GM23338 (cell line): ENCODE data around the gene FAM117B. TPM values are rescaled to one million over a fixed set of nuclear protein-coding genes. Genes with fewer than 3 reads are reported as not detected.

Experiments
- ATAC-seq: fragments of 200-7000 bp; cut with Tn5 transposase; 3 replicates; pipeline ENCODE4 v1.9.1; 2020
- DNase-seq: peaks from one replicate; pipeline ENCODE4 v3.0.0-alpha.2; 2015; ENCODE audit warnings: low spot score
- H2AFZ ChIP-seq: fragments of 200-600 bp; sonication (generic); 2 replicates; pipeline ENCODE4 v1.8.0; 2016; ENCODE audit warnings: antibody characterized with exemption, mild to moderate bottlenecking, moderate library complexity
- H3F3A ChIP-seq: fragments of 200-600 bp; sonication (generic); replicated peaks from 2 replicates; pipeline ENCODE4 v1.8.0; 2017; ENCODE audit warnings: antibody characterized with exemption, mixed run types, low read depth
- H3K27ac ChIP-seq: fragments of 200-600 bp; sonication (generic); 2 replicates; pipeline ENCODE4 v1.6.1; 2016; ENCODE audit warnings: low read depth
- H3K27me3 ChIP-seq: fragments of 200-600 bp; sonication (generic); 2 replicates; pipeline ENCODE4 v1.8.0; 2016; ENCODE audit warnings: mild to moderate bottlenecking, mixed run types, moderate library complexity; ENCODE audit not compliant: insufficient read depth
- H3K36me3 ChIP-seq: fragments of 200-600 bp; sonication (generic); 2 replicates; pipeline ENCODE4 v1.8.0; 2016; ENCODE audit warnings: mild to moderate bottlenecking; ENCODE audit not compliant: insufficient read depth
- H3K4me1 ChIP-seq: fragments of 200-600 bp; sonication (generic); 2 replicates; pipeline ENCODE4 v1.8.0; 2016; ENCODE audit warnings: mild to moderate bottlenecking, moderate library complexity; ENCODE audit not compliant: insufficient read depth
- H3K4me2 ChIP-seq: fragments of 200-600 bp; sonication (generic); 2 replicates; pipeline ENCODE4 v1.7.1; 2017; ENCODE audit warnings: mixed run types
- H3K4me3 ChIP-seq: fragments of 200-600 bp; sonication (generic); 2 replicates; pipeline ENCODE4 v1.6.1; 2016; ENCODE audit warnings: mixed run types
- H3K79me2 ChIP-seq: fragments of 200-600 bp; sonication (generic); replicated peaks from 2 replicates; pipeline ENCODE4 v1.8.0; 2017; ENCODE audit warnings: mild to moderate bottlenecking; ENCODE audit not compliant: insufficient read depth
- H3K9me2 ChIP-seq: fragments of 200-600 bp; sonication (generic); 2 replicates; pipeline ENCODE4 v1.8.0; 2017; ENCODE audit not compliant: insufficient read depth
- H4K20me1 ChIP-seq: fragments of 200-600 bp; sonication (generic); replicated peaks from 2 replicates; pipeline ENCODE4 v1.8.0; 2017; ENCODE audit warnings: mild to moderate bottlenecking; ENCODE audit not compliant: insufficient read depth
- H3K27ac Mint-ChIP-seq: 2 replicates; pipeline ENCODE4 v1.8.0; 2020; ENCODE audit warnings: inconsistent platforms, mild to moderate bottlenecking, moderate library complexity, mixed read lengths
- H3K27me3 Mint-ChIP-seq: 3 replicates; pipeline ENCODE4 v1.8.0; 2022; ENCODE audit warnings: low read depth, mild to moderate bottlenecking, moderate library complexity, mixed read lengths, inconsistent platforms; ENCODE audit not compliant: insufficient read depth, poor library complexity
- H3K36me3 Mint-ChIP-seq: 3 replicates; pipeline ENCODE4 v1.8.0; 2021; ENCODE audit warnings: low read depth, mild to moderate bottlenecking, inconsistent platforms, moderate library complexity, mixed read lengths
- H3K4me1 Mint-ChIP-seq: 3 replicates; pipeline ENCODE4 v1.8.0; 2020; ENCODE audit warnings: mild to moderate bottlenecking, inconsistent platforms, mixed read lengths
- H3K4me3 Mint-ChIP-seq: 3 replicates; pipeline ENCODE4 v1.8.0; 2021; ENCODE audit warnings: moderate library complexity, mild to moderate bottlenecking, inconsistent platforms, mixed read lengths
- H3K9me3 Mint-ChIP-seq: 3 replicates; pipeline ENCODE4 v1.8.0; 2020; ENCODE audit warnings: moderate library complexity, mild to moderate bottlenecking, inconsistent platforms, mixed read lengths
- CREB1 ChIP-seq: fragments of 250-450 bp; sonication (Bioruptor Pico); IDR thresholded peaks from 2 replicates; pipeline ENCODE4 v1.5.0; 2020; ENCODE audit warnings: low read depth, mild to moderate bottlenecking, moderate library complexity
- EZH2 ChIP-seq: fragments of 200-600 bp; sonication (generic); IDR thresholded peaks from one replicate; pipeline ENCODE4 v1.8.0; 2017; ENCODE audit warnings: antibody characterized with exemption, mild to moderate bottlenecking, low read depth; ENCODE audit not compliant: unreplicated experiment
- EZH2phosphoT487 ChIP-seq: fragments of 200-600 bp; sonication (generic); IDR thresholded peaks from one replicate; pipeline ENCODE4 v1.8.1; 2018; ENCODE audit warnings: antibody characterized with exemption; ENCODE audit not compliant: unreplicated experiment
- JUNB ChIP-seq: IDR thresholded peaks from one replicate; pipeline ENCODE4 v1.6.1; 2016; ENCODE audit warnings: antibody characterized with exemption; ENCODE audit not compliant: unreplicated experiment
- NANOG ChIP-seq: IDR thresholded peaks from 2 replicates; pipeline ENCODE4 v1.6.1; 2016; ENCODE audit warnings: antibody characterized with exemption, borderline replicate concordance
- POLR2AphosphoS5 ChIP-seq: IDR thresholded peaks from 2 replicates; pipeline ENCODE4 v1.6.1; 2016; ENCODE audit warnings: antibody characterized with exemption, low read depth
- REST ChIP-seq: IDR thresholded peaks from one replicate; pipeline ENCODE4 v1.6.1; 2018; ENCODE audit warnings: antibody characterized with exemption; ENCODE audit not compliant: unreplicated experiment
- ZNF331 ChIP-seq: fragments of 250-450 bp; sonication (Bioruptor Pico); IDR thresholded peaks from 2 replicates; pipeline ENCODE4 v1.5.0; 2020; ENCODE audit warnings: low read depth, mild to moderate bottlenecking, moderate library complexity
- ZNF462 ChIP-seq: fragments of 250-450 bp; sonication (Bioruptor Pico); IDR thresholded peaks from 2 replicates; pipeline ENCODE4 v1.5.0; 2020; ENCODE audit warnings: mild to moderate bottlenecking, moderate library complexity
- polyA plus RNA-seq: library from polyadenylated mRNA; unstranded; fragments of >200 nt; fragmentation: Nextera tagmentation; extraction: Ambion mirVana; gene quantifications from 2 replicates; pipeline ENCODE4 v1.2.1, GENCODE V29; 2016
- total RNA-seq: library from RNA; depleted of rRNA; stranded (reverse); fragments of >200 nt; shearing (Covaris generic); gene quantifications from 2 replicates; pipeline ENCODE4 v1.2.3, GENCODE V29; 2014

Gene FAM117B
- total and polyA plus RNA-seq, 2 experiments from 2014 or later = 8.4 to 23.0 TPM

- TF ChIP-seq ZNF462 (CRISPR knock-in tag) (no peak), EZH2phosphoT487 (no peak), EZH2 (no peak), ZNF331 (CRISPR knock-in tag) (no peak), CREB1 (CRISPR knock-in tag) (no peak), NANOG (no peak)
Observed at GRCh38 chr2:202768273-202768672, 133.5 kb downstream of the FAM117B start (continued).

- no peaks in the 10 kb centered on the region for H3K79me2 ChIP-seq
- H3K4me2 ChIP-seq = peak overlapping the region; percentile 35; the same call in 1 of the 2 replicates
- Mint-ChIP-seq H3K36me3 (peaks cover 16% of the 10 kb centered on the region; the same call in 2 of the 3 replicates), H3K27me3 (no peaks in the 10 kb centered on the region), H3K9me3 (no peaks in the 10 kb centered on the region), H3K27ac (no peak overlapping the region), H3K4me3 (no peak overlapping the region), H3K4me1 (peaks cover 6% of the 10 kb centered on the region)
- no peak overlapping the region for H3K4me3 ChIP-seq
- H3K9me2 ChIP-seq = no peaks in the 10 kb centered on the region; the same call in 1 of the 2 replicates
- peaks cover 17% of the 10 kb centered on the region for H3K4me1 ChIP-seq
- ATAC-seq = no peak
- H3F3A ChIP-seq = no peaks in the 10 kb centered on the region
- H2AFZ ChIP-seq = no peak overlapping the region
- no peaks in the 10 kb centered on the region; the same call in 1 of the 2 replicates for H4K20me1 ChIP-seq
- no peaks in the 10 kb centered on the region for H3K27me3 ChIP-seq
- H3K36me3 ChIP-seq = no peaks in the 10 kb centered on the region; the same call in 1 of the 2 replicates
- peak overlapping the region; percentile 20; the same call in 1 of the 2 replicates for H3K27ac ChIP-seq
- no peak for DNase-seq
- TF ChIP-seq REST (no peak), POLR2AphosphoS5 (no peak), JUNB (no peak), CREB1 (CRISPR knock-in tag) (no peak), NANOG (no peak), EZH2phosphoT487 (no peak)
Observed at GRCh38 chr2:202769201-202769600, 134.4 kb downstream of the FAM117B start.
